SK-N-SH (cell line): ENCODE measurements around the gene DENND2A. TPM values are rescaled to one million over a fixed set of nuclear protein-coding genes. Genes with fewer than 3 reads are reported as not detected.

Experiments
- CTCF ChIA-PET: fragments of 300-600, 350-600 bp; formaldehyde crosslinking; extraction: SDS; loops from one replicate; lab custom pipeline; 2021; lab: Yijun Ruan, JAX
- POLR2A ChIA-PET: fragments of 350-600 bp; sonication (Branson Sonifier 250); formaldehyde crosslinking; extraction: SDS; loops from one replicate; lab custom pipeline; 2020; ENCODE audit warnings: antibody characterized with exemption, inconsistent platforms; lab: Yijun Ruan, JAX
- DNase-seq: peaks from one replicate; pipeline ENCODE4 v3.0.0; 2012
- H2AFZ ChIP-seq: fragments of 200-600 bp; sonication (generic); 2 replicates; pipeline ENCODE4 v1.8.1; 2016; ENCODE audit warnings: antibody characterized with exemption, mild to moderate bottlenecking, low read depth
- H3F3A ChIP-seq: fragments of 200-600 bp; sonication (generic); replicated peaks from 2 replicates; pipeline ENCODE3; 2016; ENCODE audit warnings: antibody characterized with exemption, mild to moderate bottlenecking; ENCODE audit not compliant: insufficient read depth
- H3K27ac ChIP-seq, 2 experiments: fragments of 200-500 bp in 1 of 2; fragments of 200-600 bp in 1 of 2; sonication (Bioruptor generic) in 1 of 2; sonication (generic), shearing (Covaris generic) in 1 of 2; 2 replicates each; pipeline versions ENCODE4 v1.5.1 to v1.6.1; 2014 to 2016; ENCODE audit warnings: low read depth in 2 of 2, inconsistent platforms in 1 of 2, low read length in 1 of 2, mild to moderate bottlenecking in 1 of 2, mixed read lengths in 1 of 2
- H3K27me3 ChIP-seq: fragments of 200-600 bp; sonication (generic), shearing (Covaris generic); 2 replicates; pipeline ENCODE4 v1.6.1; 2016; ENCODE audit warnings: mixed run types; ENCODE audit not compliant: insufficient read depth
- H3K36me3 ChIP-seq, 2 experiments: fragments of 200-500 bp in 1 of 2; fragments of 200-600 bp in 1 of 2; sonication (Bioruptor generic) in 1 of 2; sonication (generic) in 1 of 2; replicated peaks in 1 of 2; 2 replicates each; pipeline versions ENCODE3 to v1.5.1; 2014 to 2016; ENCODE audit warnings: low read length in 1 of 2, mild to moderate bottlenecking in 1 of 2; ENCODE audit not compliant: insufficient read depth in 2 of 2, control insufficient read depth in 1 of 2
- H3K4me1 ChIP-seq, 2 experiments: fragments of 200-500 bp in 1 of 2; fragments of 200-600 bp in 1 of 2; sonication (Bioruptor generic) in 1 of 2; sonication (generic), shearing (Covaris generic) in 1 of 2; 2 replicates each; pipeline versions ENCODE4 v1.5.1 to v1.6.1; 2014 to 2016; ENCODE audit warnings: low read depth in 1 of 2, low read length in 1 of 2, mixed run types in 1 of 2; ENCODE audit not compliant: insufficient read depth in 2 of 2, control insufficient read depth in 1 of 2
- H3K4me2 ChIP-seq: fragments of 200-600 bp; sonication (generic), shearing (Covaris generic); 2 replicates; pipeline ENCODE4 v1.6.1; 2017; ENCODE audit warnings: mixed run types
- H3K4me3 ChIP-seq, 2 experiments: fragments of 200-500 bp in 1 of 2; fragments of 200-600 bp in 1 of 2; sonication (Bioruptor generic) in 1 of 2; sonication (generic), shearing (Covaris generic) in 1 of 2; 2 replicates each; pipeline versions ENCODE4 v1.5.1 to v1.8.1; 2014 to 2016; ENCODE audit warnings: low read depth in 2 of 2, inconsistent platforms in 1 of 2, low read length in 1 of 2, mild to moderate bottlenecking in 1 of 2, mixed read lengths in 1 of 2, moderate library complexity in 1 of 2
- H3K79me2 ChIP-seq: fragments of 200-600 bp; sonication (generic); 2 replicates; pipeline ENCODE4 v1.8.1; 2017; ENCODE audit warnings: mild to moderate bottlenecking; ENCODE audit not compliant: insufficient read depth
- H3K9ac ChIP-seq: fragments of 200-600 bp; sonication (generic); 2 replicates; pipeline ENCODE4 v1.6.1; 2017; ENCODE audit warnings: mixed run types
- H3K9me2 ChIP-seq: fragments of 200-600 bp; sonication (generic); 2 replicates; pipeline ENCODE4 v1.6.1; 2017; ENCODE audit warnings: mixed run types
- H3K9me3 ChIP-seq: fragments of 200-600 bp; sonication (generic); 2 replicates; pipeline ENCODE4 v1.6.1; 2017; ENCODE audit warnings: mixed run types, mild to moderate bottlenecking, moderate library complexity
- H4K20me1 ChIP-seq: fragments of 200-600 bp; sonication (generic); 2 replicates; pipeline ENCODE4 v1.6.1; 2017; ENCODE audit warnings: mild to moderate bottlenecking, mixed run types; ENCODE audit not compliant: insufficient read depth
- CHD2 ChIP-seq: fragments of 150-350 bp; IDR thresholded peaks from 2 replicates; pipeline ENCODE4 v1.6.1; 2018; ENCODE audit warnings: low read length; ENCODE audit not compliant: partially characterized antibody
- CTCF ChIP-seq: fragments of 200-600 bp; sonication (generic); IDR thresholded peaks from 2 replicates; pipeline ENCODE4 v1.6.1; 2017; ENCODE audit warnings: antibody characterized with exemption, mild to moderate bottlenecking, moderate library complexity
- ELF1 ChIP-seq: IDR thresholded peaks from 2 replicates; pipeline ENCODE4 v1.4.0; 2012
- FOXJ3 ChIP-seq: sonication (generic); formaldehyde crosslinking; IDR thresholded peaks from 2 replicates; pipeline ENCODE4 v1.5.1; 2020; ENCODE audit warnings: mild to moderate bottlenecking, missing genetic modification reagents
- GATA2 ChIP-seq: sonication (generic); formaldehyde crosslinking; IDR thresholded peaks from 2 replicates; pipeline ENCODE4 v1.5.0; 2020; ENCODE audit warnings: mild to moderate bottlenecking, missing genetic modification reagents
- MAX ChIP-seq: IDR thresholded peaks from 2 replicates; pipeline ENCODE4 v1.4.0; 2012; ENCODE audit warnings: low read depth
- MEF2A ChIP-seq: IDR thresholded peaks from 2 replicates; pipeline ENCODE4 v1.4.0; 2012; ENCODE audit warnings: low read depth, borderline replicate concordance
- NRF1 ChIP-seq: IDR thresholded peaks from 2 replicates; pipeline ENCODE4 v1.6.1; 2012; ENCODE audit warnings: low read depth, mild to moderate bottlenecking, low read length
- POLR2AphosphoS5 ChIP-seq: IDR thresholded peaks from 2 replicates; pipeline ENCODE4 v1.6.1; 2012; ENCODE audit warnings: low read depth, low read length
- RAD21 ChIP-seq: IDR thresholded peaks from 2 replicates; pipeline ENCODE4 v1.6.1; 2012; ENCODE audit warnings: mild to moderate bottlenecking, low read length
- REST ChIP-seq: IDR thresholded peaks from 2 replicates; pipeline ENCODE4 v1.6.1; 2012; ENCODE audit warnings: mild to moderate bottlenecking, low read depth, low read length, moderate library complexity
- RFX5 ChIP-seq: IDR thresholded peaks from 2 replicates; pipeline ENCODE4 v1.6.1; 2012; ENCODE audit warnings: mild to moderate bottlenecking, improper control_type of control experiment, low read length
- RXRA ChIP-seq: IDR thresholded peaks from 2 replicates; pipeline ENCODE4 v1.4.0; 2012; ENCODE audit warnings: low read depth, mild to moderate bottlenecking, borderline replicate concordance
- SIN3A ChIP-seq: IDR thresholded peaks from 2 replicates; pipeline ENCODE4 v1.6.1; 2012; ENCODE audit warnings: low read depth, mild to moderate bottlenecking, low read length, moderate library complexity, borderline replicate concordance
- SMC3 ChIP-seq: IDR thresholded peaks from 2 replicates; pipeline ENCODE4 v1.6.1; 2012; ENCODE audit warnings: low read depth, low read length, improper control_type of control experiment
- TEAD4 ChIP-seq: IDR thresholded peaks from 2 replicates; pipeline ENCODE4 v1.4.0; 2012; ENCODE audit warnings: mild to moderate bottlenecking, borderline replicate concordance; ENCODE audit not compliant: insufficient read depth
- USF1 ChIP-seq: IDR thresholded peaks from 2 replicates; pipeline ENCODE4 v1.4.0; 2012; ENCODE audit warnings: low read depth, borderline replicate concordance
- YY1 ChIP-seq: IDR thresholded peaks from 2 replicates; pipeline ENCODE4 v1.4.0; 2012; ENCODE audit warnings: low read depth, mild to moderate bottlenecking
- ZBTB33 ChIP-seq: IDR thresholded peaks from 2 replicates; pipeline ENCODE4 v1.4.0; 2012; ENCODE audit warnings: low read depth, borderline replicate concordance
- WGBS: methylation state at CpG from one replicate; pipeline ENCODE4 v1.1.6; 2017; ENCODE audit warnings: low lambda C conversion rate; 5-methylcytosine and 5-hydroxymethylcytosine counted together
- polyA plus RNA-seq, 3 experiments: library from polyadenylated mRNA; depleted of rRNA; stranded (reverse); fragments of >200 nt; gene quantifications; 2 replicates each; pipeline ENCODE4 v1.2.3, GENCODE V29; 2012

DENND2A gene
- polyA plus RNA-seq, 1 of the 3 experiments (the other 2 are of a cell fraction): 3.5 TPM

- H3K9ac ChIP-seq: no peak overlapping the region
- H2AFZ ChIP-seq: no peak overlapping the region
- WGBS: 46% methylated on average over 31 of the region's 31 CpGs
- no peaks in the 10 kb centered on the region for H3K36me3 ChIP-seq
- no peak overlapping the region for H3K4me2 ChIP-seq
- no peak for TF ChIP-seq POLR2AphosphoS5
- TF ChIP-seq CTCF: peak; percentile 95
- TF ChIP-seq ELF1: no peak
- TF ChIP-seq SMC3: peak; percentile 100
- no peak for TF ChIP-seq ZBTB33
- TF ChIP-seq GATA2 (CRISPR knock-in tag): no peak
- TF ChIP-seq MAX: peak; percentile 64
- TF ChIP-seq RFX5: no peak
- 0 out of 2 replicates have a peak, but pooled peaks have one; percentile 34 for TF ChIP-seq SIN3A
- peak; percentile 76; the same call in 1 of the 2 replicates for TF ChIP-seq REST
- no peak for TF ChIP-seq TEAD4
- peak; percentile 99 for TF ChIP-seq RAD21
- no peak for TF ChIP-seq RXRA
- TF ChIP-seq MEF2A: no peak
- TF ChIP-seq YY1: no peak
- TF ChIP-seq CHD2: no peak
- no peak for TF ChIP-seq USF1
- TF ChIP-seq NRF1: 0 out of 2 replicates have a peak, but pooled peaks have one; percentile 20
- TF ChIP-seq FOXJ3 (CRISPR knock-in tag): no peak
- no peaks in the 10 kb centered on the region for H3K79me2 ChIP-seq
- no peak overlapping the region for H3K27ac ChIP-seq
- DNase-seq: peak; percentile 94
- H3F3A ChIP-seq: no peaks in the 10 kb centered on the region
- no peaks in the 10 kb centered on the region for H3K9me2 ChIP-seq
- H3K4me1 ChIP-seq: peaks cover 0 to 3% of the 10 kb centered on the region in 2 experiments; a peak in 1 of 4 replicates
- CTCF ChIA-PET: interaction anchor here (0.5 to 14.8 kb wide), 47 partner anchors 9 to 523 kb away, joined by 3 to 433 read pairs (median 4); partner anchors contain the start of genes ADCK2, DENND2A and MKRN1
- no peak overlapping the region; a peak in 1 of 4 replicates for H3K4me3 ChIP-seq
- H3K27me3 ChIP-seq: no peaks in the 10 kb centered on the region
- H3K9me3 ChIP-seq: no peaks in the 10 kb centered on the region
- POLR2A ChIA-PET: interaction anchor here (0.5 to 1.0 kb wide), 8 partner anchors 9 to 171 kb away, joined by 3 to 5 read pairs (median 4); partner anchors contain the start of gene DENND2A
- H4K20me1 ChIP-seq: no peaks in the 10 kb centered on the region
Observed at GRCh38 chr7:140517546-140518369, 122.9 kb downstream of the DENND2A start.
